Measurements from ENCODE around the gene TBC1D32.
A peak's percentile ranks its signal among the peaks of the same experiment; 100 is the strongest.
"Not testable (repeated sequence)": the region's sequence is repeated elsewhere in the genome, so short reads cannot be mapped to it uniquely, and the experiment has no call there.

The TBC1D32 gene

DNA sequence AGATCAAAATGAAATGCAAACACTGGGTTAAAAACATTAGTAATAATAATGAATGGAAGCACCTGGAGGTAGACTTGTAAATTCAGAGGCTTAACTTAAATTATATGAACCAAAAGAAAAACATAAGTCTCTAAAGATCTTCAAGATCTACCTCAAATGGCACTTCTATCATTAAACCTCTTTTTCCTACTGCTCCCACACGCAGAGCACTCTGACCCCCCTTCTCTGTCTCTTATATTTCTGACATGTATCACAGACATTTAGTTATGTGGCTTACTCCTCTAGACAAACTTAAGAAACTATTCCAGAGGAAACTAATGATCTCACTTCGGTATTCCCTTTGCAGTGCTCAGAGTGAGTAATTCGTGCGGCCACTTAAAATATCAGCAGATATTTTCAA is 1.1 kb downstream of the TBC1D32 start:
- no peak for DNase-seq (ENCODE audit: low read depth)

DNA sequence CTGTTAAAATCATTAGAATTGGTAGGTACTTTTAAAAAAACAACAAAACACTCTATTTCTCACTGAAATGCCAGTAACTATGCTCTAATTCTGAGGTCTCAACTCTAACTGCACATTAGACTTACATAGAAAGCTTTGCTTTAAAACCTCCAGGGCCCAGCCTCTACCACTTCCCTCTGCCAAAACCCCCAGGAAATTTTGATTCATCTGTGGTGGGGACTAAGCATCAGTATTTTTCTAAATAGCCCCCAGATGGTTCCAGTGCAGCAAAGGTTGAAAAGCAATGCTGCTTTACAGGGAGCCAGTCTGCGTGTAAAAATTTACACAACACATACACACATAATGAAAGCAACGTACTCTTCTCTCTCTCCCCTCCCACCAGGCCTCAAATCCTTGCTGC is 3.8 kb downstream of the TBC1D32 start:
- DNase-seq (ENCODE audit: low read depth) = no peak

DNA sequence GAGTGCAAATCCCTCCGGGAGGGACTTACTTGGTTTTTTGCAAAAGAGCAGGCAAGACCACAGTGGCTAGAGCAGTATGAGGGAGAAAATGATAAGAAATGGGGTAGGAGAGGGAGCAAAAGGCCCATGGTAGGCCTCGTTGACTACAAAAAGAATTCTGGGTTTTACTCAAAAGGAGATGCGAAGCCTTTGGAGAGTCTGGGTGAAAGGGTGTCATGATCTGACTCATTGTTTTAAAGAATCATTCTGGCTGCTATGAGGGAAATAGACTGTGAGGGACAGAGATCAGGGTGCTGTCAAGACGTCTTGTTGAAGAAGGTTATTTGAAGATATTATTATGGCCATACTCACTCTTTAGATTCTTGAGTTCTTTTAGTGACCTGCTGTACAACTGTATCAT is 13.0 kb downstream of the TBC1D32 start:
- no peak for DNase-seq (ENCODE audit: low read depth)

DNA sequence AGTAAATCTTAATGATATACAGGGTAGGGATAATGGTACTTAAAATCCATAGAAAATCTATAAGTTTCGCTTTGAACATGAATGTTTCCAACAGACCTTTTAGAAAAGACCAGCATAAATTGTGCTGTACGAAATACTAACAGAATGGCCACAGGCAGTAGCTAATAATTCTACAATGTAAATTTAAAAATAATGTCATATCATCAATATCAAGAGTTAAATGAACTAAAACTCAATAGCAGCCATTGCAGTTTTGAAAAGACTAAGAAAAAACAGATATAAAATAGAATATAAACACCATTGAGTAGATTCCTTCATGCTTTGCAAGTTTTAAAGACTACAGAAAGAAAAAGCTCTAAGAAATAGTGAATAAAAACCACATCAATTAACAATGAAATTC is 14.7 kb downstream of the TBC1D32 start:
- no peak for DNase-seq (ENCODE audit: low read depth)

DNA sequence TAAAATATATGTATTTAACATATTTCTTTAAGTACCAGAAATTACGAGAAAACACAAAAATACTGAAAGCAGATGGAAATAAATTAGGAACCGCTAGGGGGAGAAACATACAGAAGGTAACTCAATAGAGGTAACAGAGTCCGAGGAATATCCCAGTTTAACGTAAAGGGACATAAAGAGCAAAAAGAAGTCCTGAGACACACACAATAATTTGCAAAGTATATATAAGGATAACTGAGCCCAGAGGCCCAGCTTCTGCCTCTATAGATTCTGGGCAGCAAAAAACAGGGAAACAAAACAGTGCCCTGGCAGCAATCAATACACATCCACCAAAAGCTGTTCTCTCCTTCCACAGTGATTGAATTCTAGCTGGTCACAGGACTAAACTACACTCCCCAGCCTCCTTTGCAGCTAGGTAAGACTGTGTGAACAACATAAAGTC is 15.1 kb downstream of the TBC1D32 start:
- no peak for DNase-seq (ENCODE audit: low read depth)

DNA sequence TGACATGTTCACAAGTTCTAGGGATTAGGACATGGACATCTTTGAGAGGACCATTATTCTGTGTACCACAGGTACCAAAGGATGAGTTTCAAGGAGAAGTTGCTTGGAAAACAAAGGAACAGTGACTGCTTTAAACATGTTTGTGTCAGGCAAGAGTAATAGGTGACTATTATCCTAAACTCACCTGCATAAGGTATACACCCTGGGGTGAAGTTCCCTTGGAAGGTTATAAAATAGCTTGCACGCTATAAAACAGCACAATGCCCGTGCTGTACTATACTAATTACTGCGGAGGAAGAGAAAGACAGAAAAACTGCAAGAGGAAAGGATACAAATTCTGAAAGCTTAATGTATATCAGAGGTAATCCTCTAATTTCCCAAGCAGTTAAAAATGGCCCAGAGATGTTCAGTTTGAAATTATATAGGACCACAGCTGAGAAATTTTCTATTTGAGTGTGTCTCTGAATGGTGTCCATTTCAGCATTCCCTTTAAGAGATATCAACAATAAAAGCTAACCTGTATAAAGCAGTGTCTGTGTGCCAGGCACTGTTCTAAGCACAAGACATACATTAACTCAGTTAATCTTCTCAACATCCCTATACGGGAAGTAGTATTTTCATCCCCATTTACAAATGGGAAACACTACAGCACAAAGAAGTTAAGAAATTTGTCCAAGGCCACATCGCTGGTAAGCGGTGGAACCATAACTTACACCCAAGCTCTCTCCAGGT is 19.7 kb downstream of the TBC1D32 start:
- no peak for DNase-seq (ENCODE audit: low read depth)

DNA sequence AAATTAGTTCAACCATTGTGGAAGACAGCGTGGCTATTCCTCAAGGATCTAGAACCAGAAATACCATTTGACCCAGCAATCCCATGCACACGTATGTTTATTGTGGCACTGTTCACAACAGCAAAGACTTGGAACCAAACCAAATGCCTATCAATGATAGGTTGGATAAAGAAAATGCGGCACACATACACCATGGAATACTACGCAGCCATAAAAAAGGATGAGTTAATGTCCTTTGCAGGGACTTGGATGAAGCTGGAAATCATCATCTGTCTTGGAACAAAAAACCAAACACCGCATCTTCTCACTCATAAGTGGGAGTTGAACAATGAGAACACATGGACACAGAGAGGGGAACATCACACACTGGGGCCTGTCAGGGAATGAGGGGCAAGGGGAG is 22.5 kb downstream of the TBC1D32 start:
- DNase-seq (ENCODE audit: low read depth) = not testable (repeated sequence)

DNA sequence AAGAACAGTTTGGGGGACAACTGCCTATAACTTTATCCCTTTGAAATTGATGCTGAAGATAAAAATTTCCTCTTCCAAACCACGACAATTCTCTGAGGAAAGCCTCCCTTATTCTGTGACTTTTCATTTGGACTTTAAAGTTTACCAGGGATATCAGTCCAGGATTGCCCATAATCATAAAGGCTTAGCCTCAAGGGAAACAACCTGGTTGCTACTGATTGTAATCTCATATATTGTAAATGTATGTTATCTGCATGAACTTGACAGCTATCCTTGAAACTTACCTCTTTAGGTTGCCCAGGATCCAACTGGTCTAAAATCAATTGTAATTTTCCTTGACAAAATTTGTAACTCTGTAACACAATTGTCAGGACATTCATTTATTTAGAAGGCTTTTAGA is 23.8 kb downstream of the TBC1D32 start:
- no peak for DNase-seq (ENCODE audit: low read depth)

DNA sequence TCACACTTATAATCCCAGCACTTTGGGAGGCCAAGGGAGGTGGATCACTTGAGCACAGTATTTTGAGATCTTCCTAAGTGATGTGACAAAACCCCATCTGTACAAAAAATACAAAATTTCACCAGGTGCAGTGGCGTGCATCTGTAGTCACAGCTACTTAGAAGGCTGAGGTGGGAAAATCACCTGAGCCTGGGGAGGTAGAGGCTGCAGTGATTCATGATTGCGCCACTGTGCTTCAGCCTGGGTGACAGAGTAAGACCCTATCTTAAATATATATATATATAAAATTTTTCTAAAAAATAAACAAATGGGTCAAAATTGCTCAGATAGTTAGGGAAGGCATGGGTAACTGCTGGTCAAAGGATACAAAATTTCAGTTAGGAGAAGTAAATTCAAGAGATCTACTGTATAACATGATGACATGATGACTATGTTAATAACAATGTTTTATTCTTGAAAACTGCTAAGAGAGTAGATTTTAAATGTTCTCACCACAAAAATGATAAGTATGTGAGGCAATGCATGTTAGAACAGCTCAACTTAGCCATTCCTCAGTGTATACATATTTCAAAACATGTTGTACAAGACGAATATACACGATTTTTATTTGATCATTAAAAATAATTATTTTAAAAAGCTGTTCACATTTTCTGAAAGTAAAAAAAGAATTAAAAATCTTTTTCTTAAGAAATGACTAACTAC is 24.4 kb downstream of the TBC1D32 start:
- no peak for DNase-seq (ENCODE audit: low read depth)

DNA sequence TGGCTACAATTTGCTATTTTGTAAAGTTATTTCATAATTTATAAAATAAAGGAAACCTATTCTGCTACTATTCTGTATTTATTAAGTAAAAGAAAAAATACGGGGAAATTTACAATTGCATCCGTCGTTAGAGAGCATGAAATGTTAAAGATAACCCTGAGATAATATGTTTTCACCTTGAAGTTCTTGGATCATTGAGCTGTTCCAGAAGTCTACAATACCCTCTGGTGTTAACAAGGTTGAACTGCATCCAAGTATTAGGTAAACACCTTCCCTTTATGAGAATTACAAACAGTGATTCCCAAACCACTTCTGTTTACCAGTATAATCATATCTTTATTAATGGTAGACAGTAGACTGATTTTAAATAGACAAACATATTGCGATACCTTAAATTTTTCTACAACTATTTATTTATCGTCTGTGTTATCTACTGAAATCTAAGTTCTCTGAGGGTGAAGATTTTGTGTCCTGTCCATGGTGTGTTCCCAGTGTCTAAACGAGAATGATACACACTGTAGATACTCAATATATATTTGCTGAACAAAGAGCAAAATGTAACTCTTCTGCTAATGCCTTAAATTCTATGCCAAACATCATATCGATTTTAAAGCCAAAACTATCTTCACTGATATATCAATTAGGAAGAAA is 28.2 kb downstream of the TBC1D32 start:
- no peak for DNase-seq (ENCODE audit: low read depth)

DNA sequence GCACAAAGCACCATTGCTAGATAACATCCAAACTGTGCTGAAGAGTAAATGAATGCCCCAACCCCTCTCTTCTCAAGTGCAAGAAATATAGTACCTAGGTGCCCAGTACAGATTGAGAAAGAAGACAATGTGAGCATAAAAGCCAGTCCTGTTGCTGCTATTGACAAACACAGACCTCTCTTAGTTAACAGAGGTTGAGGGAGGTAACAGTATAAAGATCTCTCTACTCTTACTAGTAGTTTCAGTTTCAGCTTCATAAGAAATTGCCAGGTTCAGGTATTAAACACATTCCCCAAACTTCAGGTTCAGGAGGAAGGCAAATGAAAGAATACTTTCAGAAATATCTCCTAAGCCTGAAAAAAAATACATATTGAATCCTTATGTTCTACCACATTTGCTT is 31.4 kb downstream of the TBC1D32 start:
- no peak for DNase-seq (ENCODE audit: low read depth)

DNA sequence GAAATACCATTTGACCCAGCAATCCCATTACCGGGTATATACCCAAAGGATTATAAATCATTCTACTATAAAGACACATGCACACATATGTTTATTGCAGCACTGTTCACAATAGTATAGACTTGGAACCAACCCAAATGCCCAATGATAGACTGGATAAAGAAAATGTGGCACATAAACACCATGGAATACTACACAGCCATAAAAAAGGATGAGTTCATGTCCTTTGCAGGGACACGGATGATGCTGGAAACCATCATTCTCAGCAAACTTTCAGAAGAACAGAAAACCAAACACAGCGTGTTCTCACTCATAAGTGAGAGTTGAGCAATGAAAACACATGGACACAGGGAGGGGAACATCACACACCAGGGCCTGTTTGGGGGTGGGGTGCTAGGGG is 33.1 kb downstream of the TBC1D32 start:
- not testable (repeated sequence) for DNase-seq (ENCODE audit: low read depth)

DNA sequence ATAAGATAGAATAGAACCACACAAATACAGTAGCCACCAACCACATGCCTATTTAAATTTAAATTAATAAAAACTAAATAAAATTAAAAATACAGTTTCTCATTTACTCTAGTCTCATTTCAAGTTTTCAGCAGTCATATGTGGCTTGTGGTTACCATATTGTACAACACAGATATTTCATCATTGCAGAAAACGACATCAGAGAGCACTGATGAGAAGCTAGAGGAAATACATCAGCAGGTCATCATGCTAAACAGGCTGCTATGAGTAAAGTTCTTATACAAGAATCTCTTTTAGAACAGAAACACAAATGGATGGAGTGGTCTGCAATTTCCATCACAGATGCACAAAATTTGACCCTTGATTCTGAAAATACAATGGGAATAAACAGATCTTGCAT is 36.6 kb downstream of the TBC1D32 start:
- no peak for DNase-seq (ENCODE audit: low read depth)

DNA sequence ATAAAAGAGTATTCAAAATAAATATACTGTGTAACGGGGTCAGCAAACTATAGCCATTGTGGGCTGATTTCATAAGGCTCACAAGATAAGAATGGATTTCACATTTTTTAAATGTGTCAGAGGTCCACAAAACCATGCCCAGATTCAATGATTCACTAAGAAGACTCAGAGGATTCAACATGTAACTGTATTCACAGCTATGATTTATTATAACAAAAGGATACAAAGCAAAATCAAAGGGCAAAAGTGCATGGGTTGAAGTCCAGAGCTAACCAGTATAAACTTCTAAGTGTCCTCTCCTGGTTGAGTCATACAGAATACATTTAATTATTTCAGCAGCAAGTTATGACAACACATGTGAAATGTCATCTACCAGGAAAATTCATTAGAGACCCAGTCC is 49.2 kb downstream of the TBC1D32 start:
- no peak for DNase-seq (ENCODE audit: low read depth)

DNA sequence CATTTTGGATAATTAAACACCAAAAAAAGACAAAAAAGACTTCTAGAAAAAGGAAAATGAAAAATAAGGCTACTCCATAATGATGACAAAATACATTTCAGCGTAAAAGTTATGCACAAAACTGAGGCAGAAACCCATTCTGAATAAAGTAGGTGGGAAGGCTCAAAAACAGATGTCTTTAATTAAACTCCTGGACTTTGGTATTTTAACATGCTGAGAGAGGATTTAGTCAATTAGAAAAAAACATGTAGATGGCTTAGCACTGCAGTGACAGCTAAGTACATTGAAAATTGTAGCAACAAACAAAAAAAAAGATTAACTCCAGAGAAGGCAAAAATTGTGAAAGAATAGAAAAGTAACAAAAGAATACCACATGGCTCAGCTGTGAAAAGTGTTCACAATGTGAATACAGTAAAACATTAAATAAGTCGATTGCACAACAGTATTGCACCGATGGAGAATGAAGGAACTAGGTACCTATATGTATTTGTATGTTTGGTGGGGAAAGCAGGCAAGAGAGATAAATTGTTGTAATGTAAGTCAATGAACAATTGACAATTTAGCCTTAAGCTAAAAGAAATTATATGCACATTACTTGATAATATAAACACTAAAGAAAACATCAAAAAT is 59.5 kb downstream of the TBC1D32 start:
- DNase-seq (ENCODE audit: low read depth) = no peak

DNA sequence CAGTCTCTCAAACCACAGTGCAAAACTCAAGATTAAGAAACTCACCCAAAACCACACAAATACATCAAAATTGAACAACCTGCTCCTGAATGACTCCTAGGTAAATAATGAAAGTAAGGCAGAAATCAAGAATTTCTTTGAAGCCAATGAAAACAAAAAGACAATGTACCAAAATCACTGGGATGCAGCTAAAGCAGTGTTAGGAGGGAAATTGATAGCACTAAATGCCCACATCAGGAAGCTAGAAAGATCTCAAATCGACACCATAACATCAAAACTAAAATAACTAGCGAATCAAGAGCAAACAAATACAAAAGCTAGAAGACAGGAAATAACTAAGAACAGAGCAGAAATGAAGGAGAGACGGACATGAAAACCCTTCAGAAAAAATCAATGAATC is 70.5 kb downstream of the TBC1D32 start:
- no peak for DNase-seq (ENCODE audit: low read depth)

DNA sequence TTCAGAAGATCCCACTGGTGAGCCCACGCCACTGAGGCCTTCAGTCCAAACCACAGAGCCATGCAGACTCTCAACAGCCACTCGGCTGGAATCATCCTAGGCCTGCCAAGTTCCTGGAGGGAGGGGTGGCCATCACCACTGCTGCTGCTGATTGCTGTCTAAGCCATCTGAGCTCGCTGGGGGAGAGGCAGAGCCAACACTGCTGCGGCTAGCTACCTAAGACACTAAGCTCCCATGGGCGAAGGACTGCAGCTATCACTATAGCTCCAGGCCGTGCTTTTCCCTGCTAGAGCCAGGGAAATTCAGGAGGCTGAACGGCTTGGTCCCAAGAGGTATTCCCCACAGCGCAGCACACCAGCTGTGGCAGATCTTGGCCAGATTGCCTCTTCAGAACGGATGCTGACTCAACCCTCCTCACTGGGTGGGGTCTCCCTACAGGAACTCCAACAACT is 73.6 kb downstream of the TBC1D32 start:
- DNase-seq (ENCODE audit: low read depth) = peak; percentile 51

DNA sequence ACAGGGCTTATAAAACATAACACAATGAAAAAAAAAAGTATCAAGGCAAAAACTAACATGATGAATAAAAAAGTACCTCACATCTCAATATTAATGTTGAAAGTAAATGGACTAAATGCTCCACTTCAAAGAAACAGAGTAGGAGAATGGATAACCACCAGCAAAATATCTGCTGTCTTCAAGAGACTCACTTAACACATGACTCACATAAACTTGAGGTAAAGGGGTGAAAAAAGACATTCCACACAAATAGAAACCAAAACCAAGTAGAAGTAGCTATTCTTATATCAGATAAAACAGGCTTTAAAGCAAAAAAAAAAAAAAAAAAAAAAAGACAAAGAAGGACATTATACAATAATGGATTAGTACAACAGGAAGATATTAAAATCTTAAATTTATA is 86.9 kb downstream of the TBC1D32 start:
- DNase-seq (ENCODE audit: low read depth) = no peak

DNA sequence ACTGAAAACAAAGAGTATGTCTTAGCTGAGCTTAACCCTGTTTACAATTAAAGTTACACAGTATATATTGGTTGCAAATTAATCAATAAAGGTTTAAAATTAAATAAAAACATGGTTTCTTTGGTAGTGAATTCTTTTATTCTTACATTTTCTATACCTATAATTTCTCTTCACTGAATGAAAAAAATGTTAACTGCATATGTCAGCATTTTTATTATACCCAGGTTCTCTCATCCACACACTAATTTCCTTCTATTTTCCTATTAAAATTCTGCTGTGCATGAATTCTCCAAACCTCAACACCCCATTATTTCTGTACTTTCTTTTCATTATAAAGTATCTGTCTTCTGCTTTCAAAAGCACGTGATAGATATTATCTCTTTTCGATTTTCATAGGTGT is 91.9 kb downstream of the TBC1D32 start:
- no peak for DNase-seq (ENCODE audit: low read depth)

DNA sequence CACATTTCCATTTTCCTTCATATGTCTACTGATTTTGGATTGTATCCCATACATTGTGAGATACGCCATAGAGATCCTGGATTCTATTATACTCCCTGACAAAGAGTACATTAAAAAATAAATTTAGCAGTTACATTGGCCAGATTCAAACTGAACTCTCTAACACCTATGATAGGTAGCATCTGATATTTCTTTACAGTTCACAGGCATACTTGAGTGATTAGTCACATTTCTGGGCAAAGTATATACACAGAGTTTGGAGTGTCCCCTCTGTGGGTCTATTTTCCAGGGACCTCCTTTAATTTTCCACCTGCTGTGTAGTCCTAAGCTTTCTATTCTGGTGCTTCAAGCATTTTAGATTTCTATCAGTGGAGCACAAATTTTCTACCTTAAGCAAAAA is 96.4 kb downstream of the TBC1D32 start:
- DNase-seq (ENCODE audit: low read depth) = no peak

DNA sequence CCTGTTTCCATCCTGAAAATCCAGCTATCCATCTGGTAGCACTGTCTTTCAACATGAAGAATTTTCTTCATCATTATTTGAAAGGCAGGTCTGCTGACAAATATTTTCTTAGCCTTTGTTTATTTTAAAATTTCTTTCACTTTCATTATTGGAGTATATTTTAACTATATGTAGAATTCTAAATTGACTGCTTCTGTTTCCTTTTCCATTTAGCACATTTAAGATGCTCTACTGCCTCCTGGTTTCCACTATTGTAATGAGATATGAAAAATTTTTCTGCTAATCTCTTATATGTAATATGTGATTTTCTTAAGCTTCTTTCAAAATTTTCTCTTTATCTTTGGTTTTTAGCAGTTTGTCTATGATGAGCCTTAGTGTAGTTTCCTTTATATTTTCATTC is 97.3 kb downstream of the TBC1D32 start:
- DNase-seq (ENCODE audit: low read depth) = no peak

DNA sequence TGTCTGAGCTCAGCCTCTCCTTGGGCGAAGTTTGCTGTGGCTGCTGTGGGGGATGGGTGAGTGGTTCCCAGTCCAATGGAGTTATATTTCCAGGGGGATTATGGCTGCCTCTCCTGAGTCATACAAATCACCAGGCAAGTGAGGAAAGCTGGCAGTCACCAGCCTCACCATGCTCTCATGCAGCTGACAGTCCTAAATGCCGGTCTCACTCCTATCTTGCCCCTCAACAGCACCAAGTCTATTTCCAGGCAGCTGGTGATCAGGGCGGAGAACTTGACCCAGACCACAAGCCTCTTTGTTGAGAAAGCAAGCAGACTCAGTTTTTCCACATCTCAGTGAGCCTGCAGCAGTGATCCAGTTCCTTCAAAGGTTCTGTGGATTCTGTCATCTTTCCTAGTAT is 98.9 kb downstream of the TBC1D32 start:
- DNase-seq (ENCODE audit: low read depth) = no peak

DNA sequence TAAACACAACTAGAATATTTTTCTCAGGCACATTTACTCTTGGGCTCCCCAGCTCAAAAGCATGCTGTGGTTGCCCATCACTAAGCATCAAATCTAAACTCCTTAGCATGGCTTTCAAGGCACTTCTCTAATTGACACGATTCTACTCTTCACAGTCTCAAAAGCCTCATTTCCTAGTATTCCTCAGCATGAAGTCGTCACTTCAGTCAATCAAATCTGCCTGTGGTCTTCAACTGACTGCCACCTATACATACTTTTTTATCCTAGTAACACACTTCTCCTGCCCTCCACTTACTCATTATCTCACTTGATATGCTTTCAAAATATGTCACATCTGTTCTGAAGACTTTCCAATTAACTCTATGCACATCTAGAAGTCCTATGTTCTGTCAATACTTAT is 110.3 kb downstream of the TBC1D32 start:
- no peak for DNase-seq (ENCODE audit: low read depth)

All from fibroblast of the conjunctiva (primary cell).